GM23338 (cell line): Measurements from ENCODE around the gene PRPF40B. TPM values are rescaled to one million over a fixed set of nuclear protein-coding genes. Genes with fewer than 3 reads are reported as not detected.

ENCODE experiments used
- ATAC-seq: fragments of 200-7000 bp; cut with Tn5 transposase; 3 replicates; pipeline ENCODE4 v1.9.1; 2020
- DNase-seq: peaks from one replicate; pipeline ENCODE4 v3.0.0-alpha.2; 2015; ENCODE audit warnings: low spot score
- H2AFZ ChIP-seq: fragments of 200-600 bp; sonication (generic); 2 replicates; pipeline ENCODE4 v1.8.0; 2016; ENCODE audit warnings: antibody characterized with exemption, mild to moderate bottlenecking, moderate library complexity
- H3F3A ChIP-seq: fragments of 200-600 bp; sonication (generic); replicated peaks from 2 replicates; pipeline ENCODE4 v1.8.0; 2017; ENCODE audit warnings: antibody characterized with exemption, mixed run types, low read depth
- H3K27ac ChIP-seq: fragments of 200-600 bp; sonication (generic); 2 replicates; pipeline ENCODE4 v1.6.1; 2016; ENCODE audit warnings: low read depth
- H3K27me3 ChIP-seq: fragments of 200-600 bp; sonication (generic); 2 replicates; pipeline ENCODE4 v1.8.0; 2016; ENCODE audit warnings: mild to moderate bottlenecking, mixed run types, moderate library complexity; ENCODE audit not compliant: insufficient read depth
- H3K36me3 ChIP-seq: fragments of 200-600 bp; sonication (generic); 2 replicates; pipeline ENCODE4 v1.8.0; 2016; ENCODE audit warnings: mild to moderate bottlenecking; ENCODE audit not compliant: insufficient read depth
- H3K4me1 ChIP-seq: fragments of 200-600 bp; sonication (generic); 2 replicates; pipeline ENCODE4 v1.8.0; 2016; ENCODE audit warnings: mild to moderate bottlenecking, moderate library complexity; ENCODE audit not compliant: insufficient read depth
- H3K4me2 ChIP-seq: fragments of 200-600 bp; sonication (generic); 2 replicates; pipeline ENCODE4 v1.7.1; 2017; ENCODE audit warnings: mixed run types
- H3K4me3 ChIP-seq: fragments of 200-600 bp; sonication (generic); 2 replicates; pipeline ENCODE4 v1.6.1; 2016; ENCODE audit warnings: mixed run types
- H3K79me2 ChIP-seq: fragments of 200-600 bp; sonication (generic); replicated peaks from 2 replicates; pipeline ENCODE4 v1.8.0; 2017; ENCODE audit warnings: mild to moderate bottlenecking; ENCODE audit not compliant: insufficient read depth
- H3K9me2 ChIP-seq: fragments of 200-600 bp; sonication (generic); 2 replicates; pipeline ENCODE4 v1.8.0; 2017; ENCODE audit not compliant: insufficient read depth
- H4K20me1 ChIP-seq: fragments of 200-600 bp; sonication (generic); replicated peaks from 2 replicates; pipeline ENCODE4 v1.8.0; 2017; ENCODE audit warnings: mild to moderate bottlenecking; ENCODE audit not compliant: insufficient read depth
- H3K27ac Mint-ChIP-seq: 2 replicates; pipeline ENCODE4 v1.8.0; 2020; ENCODE audit warnings: inconsistent platforms, mild to moderate bottlenecking, moderate library complexity, mixed read lengths
- H3K27me3 Mint-ChIP-seq: 3 replicates; pipeline ENCODE4 v1.8.0; 2022; ENCODE audit warnings: low read depth, mild to moderate bottlenecking, moderate library complexity, mixed read lengths, inconsistent platforms; ENCODE audit not compliant: insufficient read depth, poor library complexity
- H3K36me3 Mint-ChIP-seq: 3 replicates; pipeline ENCODE4 v1.8.0; 2021; ENCODE audit warnings: low read depth, mild to moderate bottlenecking, inconsistent platforms, moderate library complexity, mixed read lengths
- H3K4me1 Mint-ChIP-seq: 3 replicates; pipeline ENCODE4 v1.8.0; 2020; ENCODE audit warnings: mild to moderate bottlenecking, inconsistent platforms, mixed read lengths
- H3K4me3 Mint-ChIP-seq: 3 replicates; pipeline ENCODE4 v1.8.0; 2021; ENCODE audit warnings: moderate library complexity, mild to moderate bottlenecking, inconsistent platforms, mixed read lengths
- H3K9me3 Mint-ChIP-seq: 3 replicates; pipeline ENCODE4 v1.8.0; 2020; ENCODE audit warnings: moderate library complexity, mild to moderate bottlenecking, inconsistent platforms, mixed read lengths
- CREB1 ChIP-seq: fragments of 250-450 bp; sonication (Bioruptor Pico); IDR thresholded peaks from 2 replicates; pipeline ENCODE4 v1.5.0; 2020; ENCODE audit warnings: low read depth, mild to moderate bottlenecking, moderate library complexity
- EZH2 ChIP-seq: fragments of 200-600 bp; sonication (generic); IDR thresholded peaks from one replicate; pipeline ENCODE4 v1.8.0; 2017; ENCODE audit warnings: antibody characterized with exemption, mild to moderate bottlenecking, low read depth; ENCODE audit not compliant: unreplicated experiment
- EZH2phosphoT487 ChIP-seq: fragments of 200-600 bp; sonication (generic); IDR thresholded peaks from one replicate; pipeline ENCODE4 v1.8.1; 2018; ENCODE audit warnings: antibody characterized with exemption; ENCODE audit not compliant: unreplicated experiment
- POLR2AphosphoS5 ChIP-seq: IDR thresholded peaks from 2 replicates; pipeline ENCODE4 v1.6.1; 2016; ENCODE audit warnings: antibody characterized with exemption, low read depth
- ZNF114 ChIP-seq: fragments of 250-450 bp; sonication (Bioruptor Pico); IDR thresholded peaks from 2 replicates; pipeline ENCODE4 v1.5.0; 2020; ENCODE audit warnings: mild to moderate bottlenecking, moderate library complexity
- polyA plus RNA-seq: library from polyadenylated mRNA; unstranded; fragments of >200 nt; fragmentation: Nextera tagmentation; extraction: Ambion mirVana; gene quantifications from 2 replicates; pipeline ENCODE4 v1.2.1, GENCODE V29; 2016
- total RNA-seq: library from RNA; depleted of rRNA; stranded (reverse); fragments of >200 nt; shearing (Covaris generic); gene quantifications from 2 replicates; pipeline ENCODE4 v1.2.3, GENCODE V29; 2014
- TF ChIP-seq, protein P1 (sequence below): IDR thresholded peaks from 2 replicates; pipeline ENCODE4 v1.6.1; 2016; ENCODE audit warnings: antibody characterized with exemption
- TF ChIP-seq, protein P2 (sequence below): fragments of 250-450 bp; sonication (Bioruptor Pico); IDR thresholded peaks from 2 replicates; pipeline ENCODE4 v1.5.0; 2020; ENCODE audit warnings: mild to moderate bottlenecking, moderate library complexity
- TF ChIP-seq, protein P3 (sequence below), 2 experiments: fragments of 200-600 bp in 1 of 2; sonication (generic) in 1 of 2; conservative IDR thresholded peaks; 2 replicates each; pipeline versions ENCODE4 v1.5.1 to v1.6.1; 2016 to 2017; ENCODE audit warnings: antibody characterized with exemption in 2 of 2, low read depth in 2 of 2, mild to moderate bottlenecking in 2 of 2, moderate library complexity in 1 of 2

The PRPF40B gene
- total and polyA plus RNA-seq, 2 experiments from 2014 or later, result 17.9 to 19.0 TPM

GRCh38 chr12:49631336-49631907, 8.1 kb downstream of the PRPF40B start (continued):
- TF ChIP-seq, protein P1, sequence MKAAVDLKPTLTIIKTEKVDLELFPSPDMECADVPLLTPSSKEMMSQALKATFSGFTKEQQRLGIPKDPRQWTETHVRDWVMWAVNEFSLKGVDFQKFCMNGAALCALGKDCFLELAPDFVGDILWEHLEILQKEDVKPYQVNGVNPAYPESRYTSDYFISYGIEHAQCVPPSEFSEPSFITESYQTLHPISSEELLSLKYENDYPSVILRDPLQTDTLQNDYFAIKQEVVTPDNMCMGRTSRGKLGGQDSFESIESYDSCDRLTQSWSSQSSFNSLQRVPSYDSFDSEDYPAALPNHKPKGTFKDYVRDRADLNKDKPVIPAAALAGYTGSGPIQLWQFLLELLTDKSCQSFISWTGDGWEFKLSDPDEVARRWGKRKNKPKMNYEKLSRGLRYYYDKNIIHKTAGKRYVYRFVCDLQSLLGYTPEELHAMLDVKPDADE, result no peak

DNA sequence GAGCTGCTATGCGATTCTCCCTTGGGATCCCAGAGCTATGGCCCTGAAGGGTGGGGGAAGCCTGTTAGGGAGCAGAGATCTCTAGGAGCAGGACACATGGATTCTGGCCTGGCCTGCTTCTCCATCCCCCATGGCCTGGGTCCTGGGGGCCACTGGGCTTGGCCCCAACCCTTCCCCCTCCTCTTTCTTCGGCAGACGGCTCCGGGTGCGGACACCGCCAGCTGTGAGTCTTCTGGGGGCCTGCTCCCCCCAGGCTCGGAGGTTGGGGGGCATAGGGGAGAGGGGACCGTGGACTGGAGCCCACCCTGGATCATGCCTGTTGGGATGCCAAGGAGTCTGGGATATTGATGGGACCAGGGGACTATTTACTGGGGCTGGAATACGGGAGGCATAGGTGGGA, 9.0 kb downstream of the PRPF40B start:
- H3K36me3 ChIP-seq, result no peaks in the 10 kb centered on the region
- Mint-ChIP-seq H3K4me3 (no peak overlapping the region), H3K27me3 (peaks cover 8% of the 10 kb centered on the region), H3K36me3 (peaks cover 8% of the 10 kb centered on the region; the same call in 2 of the 3 replicates), H3K27ac (no peak overlapping the region), H3K4me1 (peaks cover 17% of the 10 kb centered on the region), H3K9me3 (no peaks in the 10 kb centered on the region)
- no peak overlapping the region for H3K27ac ChIP-seq
- H3K4me1 ChIP-seq, result peaks cover 5% of the 10 kb centered on the region
- no peak overlapping the region for H3K4me3 ChIP-seq
- H3K4me2 ChIP-seq, result no peak overlapping the region
- H3F3A ChIP-seq, result 0 out of 2 replicates have a peak, but pooled peaks cover 2% of the 10 kb centered on the region
- TF ChIP-seq, protein P1, result no peak
- TF ChIP-seq POLR2AphosphoS5 (no peak), ZNF114 (CRISPR knock-in tag) (no peak), CREB1 (CRISPR knock-in tag) (no peak), EZH2phosphoT487 (no peak), EZH2 (no peak)
- TF ChIP-seq, protein P2, sequence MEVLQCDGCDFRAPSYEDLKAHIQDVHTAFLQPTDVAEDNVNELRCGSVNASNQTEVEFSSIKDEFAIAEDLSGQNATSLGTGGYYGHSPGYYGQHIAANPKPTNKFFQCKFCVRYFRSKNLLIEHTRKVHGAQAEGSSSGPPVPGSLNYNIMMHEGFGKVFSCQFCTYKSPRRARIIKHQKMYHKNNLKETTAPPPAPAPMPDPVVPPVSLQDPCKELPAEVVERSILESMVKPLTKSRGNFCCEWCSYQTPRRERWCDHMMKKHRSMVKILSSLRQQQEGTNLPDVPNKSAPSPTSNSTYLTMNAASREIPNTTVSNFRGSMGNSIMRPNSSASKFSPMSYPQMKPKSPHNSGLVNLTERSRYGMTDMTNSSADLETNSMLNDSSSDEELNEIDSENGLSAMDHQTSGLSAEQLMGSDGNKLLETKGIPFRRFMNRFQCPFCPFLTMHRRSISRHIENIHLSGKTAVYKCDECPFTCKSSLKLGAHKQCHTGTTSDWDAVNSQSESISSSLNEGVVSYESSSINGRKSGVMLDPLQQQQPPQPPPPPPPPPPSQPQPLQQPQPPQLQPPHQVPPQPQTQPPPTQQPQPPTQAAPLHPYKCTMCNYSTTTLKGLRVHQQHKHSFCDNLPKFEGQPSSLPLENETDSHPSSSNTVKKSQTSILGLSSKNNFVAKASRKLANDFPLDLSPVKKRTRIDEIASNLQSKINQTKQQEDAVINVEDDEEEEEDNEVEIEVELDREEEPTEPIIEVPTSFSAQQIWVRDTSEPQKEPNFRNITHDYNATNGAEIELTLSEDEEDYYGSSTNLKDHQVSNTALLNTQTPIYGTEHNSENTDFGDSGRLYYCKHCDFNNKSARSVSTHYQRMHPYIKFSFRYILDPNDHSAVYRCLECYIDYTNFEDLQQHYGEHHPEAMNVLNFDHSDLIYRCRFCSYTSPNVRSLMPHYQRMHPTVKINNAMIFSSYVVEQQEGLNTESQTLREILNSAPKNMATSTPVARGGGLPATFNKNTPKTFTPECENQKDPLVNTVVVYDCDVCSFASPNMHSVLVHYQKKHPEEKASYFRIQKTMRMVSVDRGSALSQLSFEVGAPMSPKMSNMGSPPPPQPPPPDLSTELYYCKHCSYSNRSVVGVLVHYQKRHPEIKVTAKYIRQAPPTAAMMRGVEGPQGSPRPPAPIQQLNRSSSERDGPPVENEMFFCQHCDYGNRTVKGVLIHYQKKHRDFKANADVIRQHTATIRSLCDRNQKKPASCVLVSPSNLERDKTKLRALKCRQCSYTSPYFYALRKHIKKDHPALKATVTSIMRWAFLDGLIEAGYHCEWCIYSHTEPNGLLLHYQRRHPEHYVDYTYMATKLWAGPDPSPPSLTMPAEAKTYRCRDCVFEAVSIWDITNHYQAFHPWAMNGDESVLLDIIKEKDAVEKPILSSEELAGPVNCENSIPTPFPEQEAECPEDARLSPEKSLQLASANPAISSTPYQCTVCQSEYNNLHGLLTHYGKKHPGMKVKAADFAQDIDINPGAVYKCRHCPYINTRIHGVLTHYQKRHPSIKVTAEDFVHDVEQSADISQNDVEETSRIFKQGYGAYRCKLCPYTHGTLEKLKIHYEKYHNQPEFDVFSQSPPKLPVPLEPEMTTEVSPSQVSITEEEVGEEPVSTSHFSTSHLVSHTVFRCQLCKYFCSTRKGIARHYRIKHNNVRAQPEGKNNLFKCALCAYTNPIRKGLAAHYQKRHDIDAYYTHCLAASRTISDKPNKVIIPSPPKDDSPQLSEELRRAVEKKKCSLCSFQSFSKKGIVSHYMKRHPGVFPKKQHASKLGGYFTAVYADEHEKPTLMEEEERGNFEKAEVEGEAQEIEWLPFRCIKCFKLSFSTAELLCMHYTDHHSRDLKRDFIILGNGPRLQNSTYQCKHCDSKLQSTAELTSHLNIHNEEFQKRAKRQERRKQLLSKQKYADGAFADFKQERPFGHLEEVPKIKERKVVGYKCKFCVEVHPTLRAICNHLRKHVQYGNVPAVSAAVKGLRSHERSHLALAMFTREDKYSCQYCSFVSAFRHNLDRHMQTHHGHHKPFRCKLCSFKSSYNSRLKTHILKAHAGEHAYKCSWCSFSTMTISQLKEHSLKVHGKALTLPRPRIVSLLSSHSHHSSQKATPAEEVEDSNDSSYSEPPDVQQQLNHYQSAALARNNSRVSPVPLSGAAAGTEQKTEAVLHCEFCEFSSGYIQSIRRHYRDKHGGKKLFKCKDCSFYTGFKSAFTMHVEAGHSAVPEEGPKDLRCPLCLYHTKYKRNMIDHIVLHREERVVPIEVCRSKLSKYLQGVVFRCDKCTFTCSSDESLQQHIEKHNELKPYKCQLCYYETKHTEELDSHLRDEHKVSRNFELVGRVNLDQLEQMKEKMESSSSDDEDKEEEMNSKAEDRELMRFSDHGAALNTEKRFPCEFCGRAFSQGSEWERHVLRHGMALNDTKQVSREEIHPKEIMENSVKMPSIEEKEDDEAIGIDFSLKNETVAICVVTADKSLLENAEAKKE, result no peak
- TF ChIP-seq, protein P3, sequence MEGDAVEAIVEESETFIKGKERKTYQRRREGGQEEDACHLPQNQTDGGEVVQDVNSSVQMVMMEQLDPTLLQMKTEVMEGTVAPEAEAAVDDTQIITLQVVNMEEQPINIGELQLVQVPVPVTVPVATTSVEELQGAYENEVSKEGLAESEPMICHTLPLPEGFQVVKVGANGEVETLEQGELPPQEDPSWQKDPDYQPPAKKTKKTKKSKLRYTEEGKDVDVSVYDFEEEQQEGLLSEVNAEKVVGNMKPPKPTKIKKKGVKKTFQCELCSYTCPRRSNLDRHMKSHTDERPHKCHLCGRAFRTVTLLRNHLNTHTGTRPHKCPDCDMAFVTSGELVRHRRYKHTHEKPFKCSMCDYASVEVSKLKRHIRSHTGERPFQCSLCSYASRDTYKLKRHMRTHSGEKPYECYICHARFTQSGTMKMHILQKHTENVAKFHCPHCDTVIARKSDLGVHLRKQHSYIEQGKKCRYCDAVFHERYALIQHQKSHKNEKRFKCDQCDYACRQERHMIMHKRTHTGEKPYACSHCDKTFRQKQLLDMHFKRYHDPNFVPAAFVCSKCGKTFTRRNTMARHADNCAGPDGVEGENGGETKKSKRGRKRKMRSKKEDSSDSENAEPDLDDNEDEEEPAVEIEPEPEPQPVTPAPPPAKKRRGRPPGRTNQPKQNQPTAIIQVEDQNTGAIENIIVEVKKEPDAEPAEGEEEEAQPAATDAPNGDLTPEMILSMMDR (conservative IDR thresholded peaks at IDR 0.05; ENCODE audit: low read depth in 2 of 2), result no peak
- DNase-seq (no peak), ATAC-seq (no peak)
- no peak overlapping the region for H2AFZ ChIP-seq
- H3K27me3 ChIP-seq, result no peaks in the 10 kb centered on the region
- H3K9me2 ChIP-seq, result no peaks in the 10 kb centered on the region
- no peaks in the 10 kb centered on the region for H3K79me2 ChIP-seq
- no peaks in the 10 kb centered on the region for H4K20me1 ChIP-seq
